ENCODE results near the gene BRAT1. TPM values are rescaled to one million over a fixed set of nuclear protein-coding genes. Genes with fewer than 3 reads are reported as not detected.

The BRAT1 gene
- total and polyA plus RNA-seq, 8 donors, result 22.5 to 41.4 (median 28.0) TPM

GRCh38 chr7:2515424-2516193, 39.7 kb downstream of the BRAT1 start:
- intact Hi-C loops (cut with DNase I), result no loop called here
- Histone ChIP-seq H3K27me3 (peaks cover 0 to 12% of the 10 kb centered on the region in 2 donors), H3K27ac (no peak overlapping the region)

GRCh38 chr7:2514473-2515423, 40.6 kb downstream of the BRAT1 start:
- peaks cover 0 to 15% of the 10 kb centered on the region in 2 donors for H3K27me3 ChIP-seq
- no peaks in the 10 kb centered on the region for H3K36me3 ChIP-seq
- no peak for ATAC-seq

More at GRCh38 chr7:2515424-2516193, 39.7 kb downstream of the BRAT1 start:
- H3K4me3 ChIP-seq, result no peak overlapping the region
- H3K9me3 ChIP-seq, result no peaks in the 10 kb centered on the region
- TF ChIP-seq CTCF (IDR thresholded peaks at IDR 0.05), result no peak
- no peaks in the 10 kb centered on the region for H3K36me3 ChIP-seq
- peak in 1 of 4 donors; percentile 63 for DNase-seq
- ATAC-seq, result no peak
- peaks cover 24 to 42% of the 10 kb centered on the region in 2 donors for H3K4me1 ChIP-seq

GRCh38 chr7:2513702-2514101, 41.6 kb downstream of the BRAT1 start:
- ATAC-seq (no peak), DNase-seq (peak in 1 of 4 donors; percentile 61)
- Histone ChIP-seq H3K36me3 (no peaks in the 10 kb centered on the region), H3K4me1 (peaks cover 23 to 48% of the 10 kb centered on the region in 2 donors), H3K27me3 (peaks cover 0 to 16% of the 10 kb centered on the region in 2 donors), H3K27ac (no peak overlapping the region), H3K4me3 (no peak overlapping the region), H3K9me3 (no peaks in the 10 kb centered on the region)
- intact Hi-C loops (cut with DNase I), result no loop called here
- no peak for TF ChIP-seq CTCF (IDR thresholded peaks at IDR 0.05)

More at GRCh38 chr7:2514473-2515423, 40.6 kb downstream of the BRAT1 start:
- Histone ChIP-seq H3K4me1 (peaks cover 27 to 45% of the 10 kb centered on the region in 2 donors), H3K4me3 (no peak overlapping the region), H3K9me3 (no peaks in the 10 kb centered on the region), H3K27ac (no peak overlapping the region)
- DNase-seq, result no peak
- intact Hi-C loops (cut with DNase I), result no loop called here
- TF ChIP-seq CTCF (IDR thresholded peaks at IDR 0.05), result no peak

- H3K36me3 ChIP-seq, result no peaks in the 10 kb centered on the region
- H3K27me3 ChIP-seq, result peaks cover 0 to 8% of the 10 kb centered on the region in 2 donors
- ATAC-seq, result no peak
- no peak overlapping the region for H3K4me3 ChIP-seq
- peak in 1 of 4 donors; percentile 34 for DNase-seq
- H3K4me1 ChIP-seq, result peaks cover 21 to 51% of the 10 kb centered on the region in 2 donors
- no peaks in the 10 kb centered on the region for H3K9me3 ChIP-seq
- TF ChIP-seq CTCF (IDR thresholded peaks at IDR 0.05), result no peak
- peak overlapping the region in 1 of 2 donors; percentile 74 for H3K27ac ChIP-seq
- intact Hi-C loops (cut with DNase I), result no loop called here
Measured at GRCh38 chr7:2512713-2513112, 42.6 kb downstream of the BRAT1 start.

Measured in left lung (tissue), 10 donors.